ENCODE measurements around the gene TMEM134.
"Not testable (repeated sequence)": the region's sequence is repeated elsewhere in the genome, so short reads cannot be mapped to it uniquely, and the experiment has no call there.

Gene TMEM134

DNA sequence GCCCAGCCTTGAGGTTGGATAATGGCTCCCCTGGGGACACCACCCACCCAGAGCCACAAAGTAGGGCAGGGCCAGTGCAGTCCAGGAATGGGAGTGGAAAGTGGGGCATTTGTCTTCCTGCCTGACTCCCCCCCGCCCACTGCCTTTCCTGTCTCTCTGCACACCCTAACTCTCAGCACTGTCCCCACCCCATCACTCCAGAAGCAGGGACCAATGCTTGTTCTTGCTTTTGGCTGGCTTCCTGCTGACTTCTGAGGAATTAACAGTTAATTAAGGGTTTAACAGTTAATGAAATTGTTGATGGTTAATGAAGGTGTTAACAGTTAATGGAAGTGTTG lies 31.4 kb upstream of the TMEM134 start:
- DNase-seq: no peak

- DNase-seq: no peak
Measured at GRCh38 chr11:67499808-67500483, 30.9 kb upstream of the TMEM134 start.

DNA sequence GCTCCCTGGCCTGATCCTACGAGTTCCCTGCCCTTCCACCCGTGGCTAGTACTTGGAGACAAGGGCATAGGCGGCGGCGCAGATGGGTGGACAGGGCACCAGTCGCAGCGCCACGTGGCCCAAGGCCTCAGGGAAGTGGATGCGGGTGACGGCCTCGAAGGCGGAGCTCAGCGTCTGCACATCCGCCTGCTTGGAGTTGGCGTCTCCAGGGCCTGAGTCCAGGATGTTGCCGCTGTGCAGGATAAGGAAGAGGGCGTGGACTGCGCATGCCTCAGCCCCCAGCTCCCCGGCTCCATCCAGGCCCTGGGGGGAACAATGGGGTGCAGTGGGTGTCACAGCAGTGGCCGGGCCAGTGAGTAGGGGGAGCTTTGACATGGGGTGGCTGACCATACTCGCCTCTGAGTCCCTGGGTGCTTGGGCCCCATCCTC lies 29.5 kb upstream of the TMEM134 start:
- DNase-seq: no peak

- DNase-seq: no peak
Measured at GRCh38 chr11:67497656-67498291, 28.7 kb upstream of the TMEM134 start.

DNA sequence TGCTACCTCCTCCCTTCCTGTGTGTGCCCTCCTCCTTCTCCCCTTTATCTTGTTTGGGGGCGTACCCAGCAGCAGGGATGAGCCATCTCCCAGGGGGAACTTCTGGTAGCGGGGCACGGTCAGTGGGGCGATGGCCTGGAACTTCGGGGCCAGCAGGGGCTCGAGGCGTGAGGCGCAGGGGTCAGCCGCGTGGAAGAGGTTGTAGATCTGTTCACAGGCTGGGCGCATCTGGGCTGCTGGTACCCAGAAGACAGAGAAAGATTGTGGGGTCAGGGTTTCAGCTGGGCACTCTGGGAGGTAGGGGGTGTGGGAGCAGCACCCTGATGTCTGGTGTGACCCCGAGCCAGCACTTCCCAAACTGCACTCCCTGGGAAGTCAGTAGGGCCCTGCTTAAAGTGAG lies 27.1 kb upstream of the TMEM134 start:
- no peak for DNase-seq

DNA sequence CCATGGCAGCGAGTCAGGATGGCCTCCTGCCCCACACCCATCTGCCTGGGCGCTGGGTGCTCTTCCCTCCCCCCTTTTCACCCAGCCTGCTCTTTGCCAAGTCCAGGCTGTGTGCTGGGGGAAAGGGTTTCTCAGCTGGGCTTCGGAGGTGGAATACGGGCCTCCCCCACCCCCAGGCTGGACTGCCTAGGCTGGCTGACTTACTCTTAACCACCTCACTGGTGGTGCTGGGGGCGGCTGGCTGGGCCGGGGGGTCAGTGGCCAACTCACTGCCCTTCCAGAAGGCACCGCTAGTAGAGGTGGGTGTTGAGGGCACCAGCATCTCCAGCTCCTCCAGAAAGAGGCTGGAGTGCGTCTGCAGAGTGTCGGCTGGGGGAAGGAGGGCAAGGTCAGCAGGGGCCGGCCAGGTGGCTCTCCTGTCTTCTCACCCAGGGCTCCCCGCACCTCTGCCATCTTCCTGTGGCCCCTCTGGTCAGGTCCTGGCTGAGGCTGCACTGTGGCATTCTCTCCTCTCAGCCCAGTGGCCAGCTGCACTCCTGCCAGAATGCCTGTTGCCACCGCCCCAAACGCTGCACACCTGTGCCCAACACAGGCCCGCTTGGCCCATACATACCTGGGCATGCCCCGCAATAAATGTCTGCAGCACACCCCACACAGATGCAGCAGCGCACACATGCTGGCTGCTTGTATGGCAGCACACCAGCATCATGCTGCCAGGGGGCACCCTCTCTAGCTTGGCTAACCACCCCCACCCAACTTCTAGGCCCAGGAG lies 26.4 kb upstream of the TMEM134 start:
- no peak for DNase-seq

- no peak for DNase-seq
Measured at GRCh38 chr11:67494371-67495233, 25.6 kb upstream of the TMEM134 start.

DNA sequence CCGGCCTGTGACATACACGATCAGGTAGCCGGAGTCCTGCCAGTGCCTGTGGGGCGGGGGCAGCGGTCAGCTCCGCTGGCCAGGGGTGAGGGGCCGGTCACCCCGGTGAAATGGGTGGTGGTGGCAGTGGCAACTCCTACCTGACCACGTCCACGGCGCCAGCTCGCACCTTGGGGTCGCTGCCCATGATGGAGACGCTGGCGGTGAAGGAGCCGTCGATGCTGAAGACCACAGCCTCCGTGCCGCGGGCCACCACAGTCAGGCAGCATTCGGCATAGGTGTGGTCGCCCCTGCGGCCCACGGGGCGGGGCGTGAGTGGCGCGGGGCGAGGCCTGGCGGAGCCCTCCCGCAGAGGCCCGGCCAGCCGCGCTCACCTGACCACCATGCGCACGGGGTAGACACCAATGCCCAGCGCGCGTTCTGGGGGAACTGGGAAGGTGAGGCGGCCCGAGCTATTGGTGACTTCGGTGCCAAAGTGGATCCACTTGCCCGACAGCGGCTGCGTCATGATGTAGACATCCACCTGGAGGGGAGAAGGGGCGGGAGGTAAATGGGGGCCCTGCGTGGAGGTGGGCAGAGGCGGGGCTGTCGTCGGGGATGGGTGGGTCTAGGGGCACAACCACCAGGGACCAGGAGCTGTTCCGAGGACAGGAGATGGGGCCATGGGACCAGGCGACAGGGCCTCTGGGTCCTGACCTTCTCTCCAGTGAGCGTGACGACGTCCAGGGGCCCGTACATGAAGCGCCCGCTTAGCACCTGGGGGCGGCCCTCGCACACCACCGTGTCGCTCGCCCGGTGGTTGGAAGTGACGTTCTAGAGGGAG lies 24.7 kb upstream of the TMEM134 start:
- DNase-seq: no peak

DNA sequence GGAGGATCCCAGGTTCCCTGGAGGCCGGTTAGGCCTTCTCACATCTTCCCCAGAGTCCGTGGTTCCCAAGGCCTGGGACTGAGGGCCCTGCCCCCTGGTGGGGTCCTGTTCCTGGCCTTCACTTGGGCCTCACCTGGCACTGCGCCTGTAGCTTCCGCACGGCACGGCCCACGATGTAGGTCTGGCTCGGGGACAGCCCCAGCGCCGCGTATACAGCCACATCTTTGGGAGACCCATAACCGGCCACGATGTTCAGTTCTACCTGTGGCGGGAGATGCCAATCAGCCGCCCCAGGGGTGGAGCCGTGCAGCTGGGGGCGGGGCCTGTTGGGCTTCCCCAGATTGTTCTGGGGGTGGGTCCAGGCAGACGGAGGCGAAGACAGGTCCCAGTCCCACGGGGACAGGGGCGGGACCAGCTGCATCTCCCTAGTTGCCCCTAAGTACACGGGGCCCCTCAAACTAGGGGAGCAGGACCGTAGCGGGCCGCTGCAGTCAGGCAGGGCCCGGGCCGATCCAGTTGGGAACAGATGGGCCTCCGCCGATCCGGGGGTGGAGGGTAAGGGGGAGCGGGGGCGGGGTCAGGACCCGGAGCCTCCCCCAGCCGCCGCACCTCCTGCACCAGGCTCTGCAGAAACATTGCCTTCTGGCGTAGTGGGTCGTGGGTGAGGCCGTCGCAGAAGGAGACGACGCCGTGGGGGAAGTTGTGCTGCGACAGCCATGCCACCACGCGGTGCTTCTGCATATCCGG lies 23.9 kb upstream of the TMEM134 start:
- DNase-seq: no peak

DNA sequence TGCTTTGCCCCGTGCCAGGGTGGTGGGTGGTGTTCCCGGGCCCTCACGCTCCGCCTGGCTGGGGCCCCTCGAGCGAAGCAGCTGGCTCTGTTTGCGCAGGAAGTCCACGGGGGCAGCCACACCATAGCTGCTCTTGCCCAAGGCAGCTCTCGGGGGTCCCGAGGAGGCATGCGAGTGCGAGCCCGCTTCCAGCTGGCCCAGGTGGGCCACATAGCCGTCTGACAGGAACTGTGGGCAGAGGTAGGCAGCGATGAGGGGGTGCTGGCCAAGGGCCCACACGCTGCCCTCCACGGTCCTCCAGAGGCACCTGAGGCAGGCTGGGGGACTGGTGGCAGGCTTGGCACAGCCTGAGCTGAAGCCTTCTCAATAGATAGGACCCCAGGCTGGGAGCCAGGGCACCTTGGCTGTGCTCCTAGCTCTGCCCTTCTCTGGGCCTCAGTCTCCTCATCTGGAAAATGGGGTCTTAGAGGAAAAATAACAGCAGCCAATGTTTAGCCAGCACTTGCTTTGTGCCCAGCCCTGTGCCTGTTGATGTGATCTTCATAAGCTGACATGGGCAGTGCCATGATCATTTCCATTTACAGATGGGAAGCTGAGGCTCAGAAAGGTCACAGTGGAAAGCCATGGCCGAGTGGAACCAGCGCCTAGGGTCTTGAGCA lies 23.1 kb upstream of the TMEM134 start:
- DNase-seq: no peak

DNA sequence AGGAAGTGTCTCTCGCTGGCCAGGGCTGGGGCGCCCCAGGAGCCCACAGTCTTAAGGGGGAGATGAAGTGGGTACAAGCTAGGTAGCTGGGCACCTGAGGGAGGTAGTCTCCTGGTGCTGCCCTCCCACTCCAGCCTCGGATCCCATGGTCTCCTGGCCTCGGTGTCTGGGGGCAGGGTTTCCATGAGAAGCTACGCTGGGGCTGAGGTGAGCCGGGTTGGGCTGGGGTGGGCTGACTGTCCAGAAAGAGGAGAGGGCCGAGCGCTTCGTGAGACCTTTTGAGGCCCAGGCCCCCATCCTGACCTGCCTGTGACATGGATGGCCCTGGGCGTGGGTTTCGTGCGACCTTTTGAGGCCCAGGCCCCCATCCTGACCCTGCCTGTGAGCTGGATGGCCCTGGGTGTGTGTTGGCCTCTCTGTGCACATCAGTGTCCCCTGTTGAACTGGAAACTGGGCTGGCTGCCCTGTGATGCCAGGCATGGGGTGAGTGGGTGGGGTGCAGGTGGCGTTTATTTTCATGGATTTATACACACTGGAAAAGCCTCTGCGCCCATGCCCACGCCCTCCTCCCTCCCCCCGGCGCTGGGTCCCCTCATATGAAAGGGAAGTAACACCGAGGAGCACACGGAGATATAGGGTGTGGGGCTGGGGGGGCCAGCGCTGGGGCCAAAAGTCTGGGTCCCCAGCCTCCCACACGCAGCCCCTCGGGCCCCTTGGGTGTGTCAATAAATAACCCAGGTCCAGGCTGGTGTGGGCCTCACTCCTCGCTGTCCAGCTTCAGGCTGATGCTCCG lies 22.4 kb upstream of the TMEM134 start:
- DNase-seq: no peak

- DNase-seq: no peak
Measured at GRCh38 chr11:67490727-67491065, 21.6 kb upstream of the TMEM134 start.

- DNase-seq: no peak
Measured at GRCh38 chr11:67489885-67490726, 21.1 kb upstream of the TMEM134 start.

DNA sequence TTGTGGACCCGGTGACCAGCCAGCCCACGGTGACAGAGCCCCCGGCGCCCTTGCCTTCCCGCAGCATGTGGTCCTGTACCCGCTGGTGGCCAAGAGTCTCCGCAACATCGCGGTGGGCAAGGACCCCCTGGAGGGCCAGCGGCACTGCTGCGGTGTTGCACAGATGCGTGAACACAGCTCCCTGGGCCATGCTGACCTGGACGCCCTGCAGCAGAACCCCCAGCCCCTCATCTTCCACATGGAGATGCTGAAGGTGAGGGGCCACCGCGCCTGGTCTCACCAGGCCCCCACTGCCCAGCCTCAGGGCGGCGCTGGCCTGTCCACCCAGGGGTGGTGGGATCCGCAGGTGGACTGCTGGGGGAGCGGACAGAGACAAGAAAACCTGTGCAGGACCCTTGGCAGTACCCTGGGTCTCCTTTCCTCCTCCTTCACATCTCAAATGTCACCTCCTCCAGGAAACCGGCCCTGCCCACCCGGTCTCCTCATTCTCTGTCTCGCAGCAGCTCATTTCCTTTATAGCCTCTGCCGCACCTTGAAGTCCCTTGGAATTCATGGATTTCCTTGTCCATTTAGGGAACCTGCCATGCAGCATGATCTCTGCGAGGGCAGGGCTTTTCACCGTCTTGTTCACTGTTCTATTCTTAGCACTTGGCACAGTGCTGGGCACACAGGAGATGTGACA lies 20.3 kb upstream of the TMEM134 start:
- no peak for DNase-seq

- no peak for DNase-seq
Measured at GRCh38 chr11:67486481-67487195, 17.6 kb upstream of the TMEM134 start.

GRCh38 chr11:67485873-67486361 lies 16.9 kb upstream of the TMEM134 start:
- DNase-seq: not testable (repeated sequence)

DNA sequence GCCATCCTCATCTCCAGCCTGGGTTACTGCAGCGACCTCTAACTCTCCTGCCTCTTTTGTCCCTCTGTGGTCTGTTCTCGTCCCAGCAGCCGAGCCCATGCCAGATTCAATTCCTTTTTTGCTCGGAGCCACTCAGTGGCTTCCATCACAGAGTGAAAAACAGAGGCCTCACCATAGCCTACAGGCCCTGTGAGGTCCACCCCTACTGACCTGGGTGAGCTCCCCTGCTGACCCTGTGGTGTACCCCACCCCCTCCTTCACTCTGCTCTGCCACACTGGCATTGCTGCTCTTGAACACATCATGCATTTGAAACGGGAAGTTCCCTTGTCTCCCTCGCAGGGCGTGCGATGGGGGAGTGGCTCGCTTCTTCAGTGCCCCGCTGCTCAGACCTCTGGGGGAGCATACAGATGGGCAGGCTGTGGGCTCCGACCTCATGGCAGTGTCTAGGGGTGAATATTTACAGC lies 15.8 kb upstream of the TMEM134 start:
- no peak for DNase-seq

Measured in NCI-H510A treated with DMSO at 0.1 percent for 48 hours (cell line).